Measurements from ENCODE around the gene CMSS1.

The CMSS1 gene

GRCh38 chr3:99901200-99901926, 83.7 kb downstream of the CMSS1 start:
- FAIRE-seq, result peak; percentile 67
- DNase-seq (ENCODE audit: low spot score), result peak; percentile 46

DNA sequence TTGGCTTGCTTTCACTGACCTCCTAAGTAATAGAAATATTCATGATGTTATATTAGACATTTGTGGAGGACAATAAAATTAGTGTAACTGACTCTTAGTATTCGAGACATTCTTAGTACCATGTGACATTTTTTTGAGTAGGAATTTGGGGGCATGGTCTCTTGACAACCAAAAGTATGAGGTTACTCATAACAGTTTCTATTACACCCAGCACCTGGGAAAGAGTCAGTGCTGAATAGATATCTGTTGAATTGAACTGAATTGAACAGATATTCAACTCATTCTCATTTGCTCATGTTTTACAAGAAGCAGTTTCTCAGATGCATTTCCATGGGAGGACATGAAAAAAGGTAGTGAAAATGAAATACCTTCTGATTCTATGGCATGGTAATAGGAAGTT, 84.4 kb downstream of the CMSS1 start:
- peak; percentile 52 for DNase-seq (ENCODE audit: low spot score)
- no peak for FAIRE-seq

- no peak for FAIRE-seq
- DNase-seq (ENCODE audit: low spot score), result no peak
Measured at GRCh38 chr3:99903869-99904268, 86.2 kb downstream of the CMSS1 start.

GRCh38 chr3:99907959-99908544, 90.4 kb downstream of the CMSS1 start:
- DNase-seq (ENCODE audit: low spot score), result no peak
- FAIRE-seq, result no peak

DNA sequence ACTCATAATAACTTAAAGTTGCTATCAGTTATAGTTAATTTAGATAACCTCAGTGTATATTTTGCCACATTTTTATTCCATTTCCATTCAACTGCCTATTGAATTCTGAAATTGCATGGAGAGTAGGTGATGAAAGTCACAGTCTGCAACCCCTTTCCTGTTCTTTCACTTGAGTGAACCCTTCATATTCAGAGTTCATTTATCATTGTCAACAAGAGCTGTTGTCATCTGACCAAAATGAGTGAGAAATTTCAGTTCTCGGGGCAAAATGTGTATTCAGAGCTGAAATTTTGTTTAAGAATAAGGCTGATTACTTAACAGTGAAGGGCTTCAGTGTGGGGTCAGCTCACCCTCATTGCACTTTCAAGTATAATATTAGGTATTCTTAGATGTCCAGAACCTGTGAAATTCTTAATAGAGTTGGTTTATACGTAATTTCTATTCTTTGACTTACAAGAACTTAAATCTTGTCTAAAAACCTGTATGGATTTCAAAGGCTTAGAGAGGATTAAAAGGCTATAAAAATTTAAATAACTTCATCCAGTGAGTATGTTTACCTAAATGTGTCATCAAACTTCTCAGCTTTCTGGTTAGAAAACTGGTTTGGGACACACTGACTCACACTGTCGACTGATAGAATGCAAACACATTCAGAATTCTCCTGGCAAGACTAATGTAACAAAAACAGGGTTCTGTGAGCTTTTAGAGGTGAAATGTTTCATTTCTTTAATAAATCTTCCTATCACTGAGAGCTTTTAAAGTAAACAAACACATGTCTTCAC, 92.2 kb downstream of the CMSS1 start:
- DNase-seq (ENCODE audit: low spot score), result no peak
- no peak for FAIRE-seq

GRCh38 chr3:99910752-99911290, 93.2 kb downstream of the CMSS1 start:
- FAIRE-seq (no peak), DNase-seq (ENCODE audit: low spot score) (no peak)

GRCh38 chr3:99911433-99911832, 93.8 kb downstream of the CMSS1 start:
- DNase-seq (ENCODE audit: low spot score) (no peak), FAIRE-seq (no peak)

- FAIRE-seq (no peak), DNase-seq (ENCODE audit: low spot score) (no peak)
Measured at GRCh38 chr3:99915906-99916432, 98.3 kb downstream of the CMSS1 start.

DNA sequence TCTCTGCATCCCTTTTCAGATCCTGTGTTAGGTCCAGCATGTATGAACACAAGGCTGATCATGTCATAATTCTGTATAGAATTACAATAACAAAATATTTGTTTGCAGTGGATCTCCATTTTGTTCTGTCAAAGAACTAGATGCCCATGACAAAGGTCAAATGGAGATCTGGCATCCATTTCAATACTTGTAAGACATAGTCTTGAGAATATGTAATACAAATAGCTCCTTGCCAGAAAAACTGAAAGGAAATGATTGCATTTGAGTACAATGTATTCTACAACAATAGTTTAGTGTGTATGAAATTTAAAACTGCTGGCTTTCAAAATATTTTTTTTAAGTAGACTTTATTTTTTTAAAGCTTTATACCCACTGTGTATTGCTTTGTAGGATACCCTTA, 101.1 kb downstream of the CMSS1 start:
- DNase-seq (ENCODE audit: low spot score) (no peak), FAIRE-seq (no peak)

DNA sequence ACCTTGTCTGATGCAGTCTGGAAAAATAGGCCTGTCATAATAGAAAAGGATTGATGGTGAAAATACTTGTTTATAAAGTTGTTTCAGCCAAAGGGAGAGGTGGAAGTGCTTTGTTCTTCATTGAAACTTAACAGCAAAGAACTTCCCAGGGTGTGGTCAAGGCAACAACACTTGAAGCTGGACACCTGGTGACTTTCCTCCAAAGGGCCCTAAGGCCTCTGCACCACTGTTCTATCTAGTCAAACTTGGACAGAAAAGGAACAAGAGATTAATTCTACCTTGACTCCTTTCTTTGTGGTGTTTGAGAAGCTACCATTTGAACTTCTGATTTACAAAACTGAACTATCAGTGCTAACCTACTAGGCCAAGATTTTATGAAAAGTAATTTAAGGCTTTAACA, 102.0 kb downstream of the CMSS1 start:
- FAIRE-seq (no peak), DNase-seq (ENCODE audit: low spot score) (no peak)

- DNase-seq (ENCODE audit: low spot score) (no peak), FAIRE-seq (no peak)
Measured at GRCh38 chr3:99920481-99921376, 103.1 kb downstream of the CMSS1 start.

GRCh38 chr3:99921377-99921695, 103.7 kb downstream of the CMSS1 start:
- DNase-seq (ENCODE audit: low spot score) (no peak), FAIRE-seq (no peak)

DNA sequence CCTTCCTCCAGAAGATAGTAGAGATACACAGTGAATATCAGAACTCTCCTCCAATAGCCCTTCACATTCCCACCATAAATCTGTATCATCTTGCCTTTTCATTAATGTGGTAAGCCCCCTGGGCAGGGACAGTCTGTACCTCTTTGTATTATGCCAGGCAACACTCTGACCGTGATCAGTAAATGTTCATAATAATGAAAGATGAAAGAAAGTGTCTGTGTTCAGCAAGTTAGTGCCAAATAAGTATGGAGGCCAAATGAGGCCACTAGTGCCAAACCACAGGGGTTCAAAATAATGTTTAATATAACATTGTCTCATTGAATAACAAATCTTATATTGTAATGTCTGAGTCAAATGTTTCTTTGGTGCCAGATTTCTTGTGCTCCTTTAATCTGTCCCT, 104.3 kb downstream of the CMSS1 start:
- DNase-seq (ENCODE audit: low spot score) (no peak), FAIRE-seq (no peak)

DNA sequence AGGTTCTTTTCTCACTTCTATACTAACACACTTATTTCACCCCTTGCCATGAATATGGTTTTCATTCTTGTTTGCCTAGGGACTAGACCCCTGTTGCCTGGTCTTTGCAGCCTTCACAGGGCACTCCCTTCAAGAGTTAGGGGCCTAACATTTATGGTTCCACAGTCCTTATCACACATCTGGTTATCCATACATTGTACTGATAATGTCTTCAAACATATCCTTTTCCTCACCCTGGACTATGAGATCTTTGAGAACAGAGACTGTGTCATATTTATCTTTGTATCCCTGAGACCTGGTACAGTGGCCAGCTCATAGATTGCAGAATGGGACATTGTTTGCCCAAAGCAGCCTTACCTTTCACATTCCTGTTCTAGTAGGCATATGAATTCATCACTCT, 106.2 kb downstream of the CMSS1 start:
- FAIRE-seq (no peak), DNase-seq (ENCODE audit: low spot score) (no peak)

- FAIRE-seq, result no peak
- peak; percentile 58 for DNase-seq (ENCODE audit: low spot score)
Measured at GRCh38 chr3:99925584-99926230, 108.0 kb downstream of the CMSS1 start.

DNA sequence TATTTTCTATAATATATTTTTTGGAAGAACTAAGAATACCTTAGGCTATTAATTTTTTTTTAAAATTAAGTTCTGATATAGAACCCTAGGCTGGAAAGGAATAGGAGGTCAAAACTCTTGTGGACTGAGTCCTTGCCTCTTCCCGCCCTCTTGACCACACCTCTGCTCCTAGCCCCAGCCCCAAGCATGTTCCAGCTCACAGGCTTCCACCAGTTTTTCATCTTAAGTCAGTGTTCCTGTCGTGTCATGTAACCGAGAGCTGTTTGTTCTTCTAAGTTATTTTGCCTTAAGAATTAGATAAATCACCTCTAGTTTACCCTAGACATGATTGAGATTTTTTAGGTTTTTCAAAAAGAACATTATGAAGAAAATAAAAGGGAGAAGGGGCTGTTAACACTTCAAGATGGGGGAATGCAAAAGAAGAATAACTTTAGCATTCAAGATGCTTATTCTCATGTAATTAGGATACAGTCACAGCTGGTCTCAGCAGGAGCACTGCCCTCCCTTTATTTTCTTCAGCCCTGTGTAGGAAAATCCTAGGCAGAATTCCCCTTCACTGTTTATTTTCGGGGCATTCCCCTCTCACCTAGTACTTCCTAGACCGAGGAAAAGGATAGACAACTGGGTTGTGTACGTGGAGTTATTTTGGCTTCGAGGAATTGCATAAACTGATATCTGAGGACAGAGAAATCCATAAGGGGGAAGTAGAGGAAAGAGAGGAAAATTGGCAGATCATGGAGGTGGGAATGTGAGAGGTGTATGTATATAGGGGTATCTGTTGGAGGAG, 110.2 kb downstream of the CMSS1 start:
- FAIRE-seq, result no peak
- no peak for DNase-seq (ENCODE audit: low spot score)

DNA sequence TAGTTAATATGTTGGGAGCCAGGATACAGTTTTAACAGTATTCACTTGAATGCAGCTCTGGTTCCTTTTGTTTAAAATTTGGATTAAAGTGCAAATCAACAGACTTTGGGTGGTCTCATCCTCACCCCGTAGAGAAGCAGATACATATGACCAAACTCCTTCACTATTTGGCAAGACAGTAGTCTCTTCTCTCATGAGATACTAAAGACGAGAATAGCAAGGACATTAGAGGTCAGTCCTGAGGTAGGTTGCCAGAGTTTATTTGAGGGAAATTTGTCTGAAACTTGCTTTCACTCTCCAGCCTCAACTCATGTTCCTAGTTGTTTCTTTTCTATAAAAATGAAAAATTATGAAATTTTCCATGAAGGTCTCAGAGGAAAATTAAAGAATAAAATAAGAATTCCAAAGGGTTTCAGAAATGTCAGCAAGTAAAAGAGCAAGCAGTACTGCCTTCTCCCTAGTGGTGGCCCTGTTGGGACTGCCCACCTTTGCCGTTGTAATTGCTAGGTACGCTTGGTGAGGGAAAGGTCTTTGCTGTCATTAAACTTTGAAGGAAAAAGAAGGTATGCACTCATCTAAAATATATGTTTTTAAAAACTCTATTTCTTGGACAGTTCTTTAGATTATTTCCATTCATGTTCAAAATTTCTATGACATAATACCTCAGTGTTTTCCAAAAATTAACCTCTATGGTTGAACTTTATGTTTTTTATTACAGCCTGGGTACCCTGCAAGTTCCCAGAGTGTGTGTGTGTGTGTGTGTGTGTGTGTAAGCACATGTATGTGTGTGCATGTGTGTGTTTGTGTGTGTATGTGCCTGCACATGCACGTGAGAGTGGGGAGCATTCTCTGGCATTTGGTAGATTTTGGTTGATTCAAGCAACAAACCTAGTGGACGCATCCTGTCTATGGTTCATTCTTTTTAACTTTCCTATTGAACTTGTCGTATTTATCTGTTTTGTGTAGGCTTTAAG, 111.4 kb downstream of the CMSS1 start:
- FAIRE-seq (no peak), DNase-seq (ENCODE audit: low spot score) (no peak)

DNA sequence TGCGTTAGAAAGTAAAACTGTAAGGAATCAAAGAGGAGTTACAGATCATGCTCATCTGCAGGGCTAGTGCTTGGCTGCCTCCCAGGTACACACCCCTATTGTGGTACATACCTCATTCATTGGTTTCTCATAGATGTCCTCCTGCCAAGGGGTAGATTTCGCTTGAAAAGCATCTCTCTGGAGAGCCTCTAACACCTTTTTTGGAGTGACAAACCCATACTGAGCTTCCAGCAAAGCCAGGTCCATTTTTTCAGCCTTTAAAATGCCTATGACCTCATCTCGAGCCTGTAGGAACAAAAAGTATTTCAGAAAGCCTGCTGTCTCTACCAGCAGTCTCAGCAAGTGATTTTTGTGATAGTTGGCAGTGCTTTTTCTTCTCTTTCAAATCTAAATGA, 112.1 kb downstream of the CMSS1 start:
- no peak for FAIRE-seq
- DNase-seq (ENCODE audit: low spot score), result peak; percentile 66

- DNase-seq (ENCODE audit: low spot score) (no peak), FAIRE-seq (no peak)
Measured at GRCh38 chr3:99931059-99931458, 113.4 kb downstream of the CMSS1 start.

Data from urothelium cell line (cell line).